Measurements from ENCODE around the gene RASSF5.
"Not testable (repeated sequence)": the region's sequence is repeated elsewhere in the genome, so short reads cannot be mapped to it uniquely, and the experiment has no call there.

RASSF5 gene

GRCh38 chr1:206575165-206575893, 68.0 kb downstream of the RASSF5 start:
- peak; percentile 62 for DNase-seq

- DNase-seq: no peak
These were observed 68.8 kb downstream of the RASSF5 start for GRCh38 chr1:206575894-206576737.

GRCh38 chr1:206577626-206578025, 70.3 kb downstream of the RASSF5 start:
- no peak for DNase-seq

DNA sequence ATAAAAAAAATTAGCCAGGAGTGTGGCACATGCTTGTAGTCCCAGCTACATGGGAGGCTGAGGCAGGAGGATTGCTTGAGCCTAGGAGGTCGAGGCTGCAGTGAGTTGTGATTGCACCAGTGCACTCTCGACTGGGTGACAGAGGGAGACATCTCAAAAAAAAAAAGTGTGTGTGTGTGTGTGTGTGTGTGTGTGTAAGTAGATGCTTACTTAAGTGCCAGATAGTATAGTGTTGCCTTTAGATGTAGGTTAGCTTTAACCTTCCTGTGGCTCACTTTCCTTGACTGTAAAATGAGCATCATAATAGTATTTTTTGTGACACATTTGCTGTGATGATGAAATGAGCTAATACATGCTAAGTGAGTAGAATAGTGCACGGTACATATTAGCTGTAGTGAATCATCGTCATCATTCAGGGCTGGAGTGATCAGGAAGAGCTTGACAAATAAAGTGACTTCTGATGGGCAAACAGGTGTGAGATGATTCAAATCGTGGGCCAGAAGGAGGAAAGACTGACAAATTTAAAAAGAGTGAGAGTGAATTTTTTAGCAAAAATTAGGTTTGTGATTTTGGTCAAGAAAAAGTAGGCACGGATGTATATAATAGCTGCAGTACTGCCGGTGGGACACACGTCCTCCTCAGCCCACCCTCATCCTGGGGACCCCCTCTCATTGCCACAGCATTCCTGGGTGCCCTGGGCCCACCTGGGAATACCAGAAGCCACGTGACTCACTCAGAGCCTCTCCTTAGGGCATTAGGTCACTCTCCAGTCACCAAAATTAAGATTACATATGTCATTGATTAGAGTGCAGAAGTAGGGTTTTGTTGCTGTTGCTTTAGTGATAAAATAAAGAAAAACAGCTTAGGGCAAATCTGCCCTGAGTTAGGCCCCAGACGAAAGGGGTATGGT, 71.0 kb downstream of the RASSF5 start:
- peak; percentile 45 for DNase-seq

- DNase-seq: no peak
These were observed 71.6 kb downstream of the RASSF5 start for GRCh38 chr1:206578978-206579374.

GRCh38 chr1:206579747-206580437, 72.6 kb downstream of the RASSF5 start:
- peak; percentile 83 for DNase-seq

DNA sequence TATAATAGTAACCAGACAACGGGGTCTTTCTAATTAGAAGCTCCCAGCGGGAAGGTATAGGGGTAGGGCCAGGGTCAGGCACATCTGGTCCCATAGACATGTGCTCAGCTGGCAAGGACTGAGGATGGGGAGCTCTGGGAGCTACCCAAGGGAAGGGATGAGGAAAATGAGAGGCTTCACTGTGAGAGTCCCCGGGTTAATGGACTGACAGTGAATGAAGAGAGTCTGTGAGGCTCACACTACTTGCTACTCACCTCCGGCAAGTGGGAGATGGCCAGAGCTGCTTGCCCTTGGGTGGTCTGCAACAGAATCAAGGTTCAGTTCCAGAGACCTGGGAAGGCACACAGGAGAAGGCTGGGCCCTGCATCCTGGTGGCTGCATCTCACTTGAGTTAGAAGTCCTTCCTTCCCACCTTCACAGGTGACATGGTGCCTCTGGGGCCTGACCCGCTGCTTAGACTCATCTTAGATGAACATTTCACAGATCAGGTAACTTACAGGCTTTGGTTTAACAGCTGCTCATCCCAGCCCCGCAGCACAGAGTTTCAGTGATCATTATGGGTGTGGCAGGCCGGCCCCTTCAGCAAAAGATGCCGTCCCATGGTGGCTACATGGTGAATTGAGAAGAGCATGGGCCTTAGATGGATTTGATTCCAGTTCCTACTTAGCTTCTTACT, 73.2 kb downstream of the RASSF5 start:
- no peak for DNase-seq

GRCh38 chr1:206581114-206581497, 73.8 kb downstream of the RASSF5 start:
- not testable (repeated sequence) for DNase-seq

DNA sequence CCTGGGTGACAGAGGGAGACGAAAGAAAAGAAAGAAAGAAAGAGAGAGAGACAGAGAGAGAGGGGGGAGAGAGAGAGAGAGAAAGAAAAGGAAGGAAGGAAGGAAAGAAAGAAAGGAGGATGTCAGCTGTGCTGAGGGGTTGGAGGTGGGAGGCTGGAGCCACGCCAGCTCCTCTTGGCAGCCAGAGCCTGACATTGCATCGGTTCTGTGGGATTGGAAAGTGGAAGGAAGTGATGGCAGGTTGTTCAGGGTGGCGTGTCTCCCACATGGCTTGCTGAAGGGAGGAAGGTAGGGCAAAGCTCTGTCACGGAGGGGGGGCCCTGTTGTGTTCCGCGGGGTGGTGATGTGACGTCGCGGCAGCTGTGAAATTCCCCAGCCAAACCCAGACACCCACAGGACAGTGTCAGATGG, 74.2 kb downstream of the RASSF5 start:
- peak; percentile 73 for DNase-seq

DNA sequence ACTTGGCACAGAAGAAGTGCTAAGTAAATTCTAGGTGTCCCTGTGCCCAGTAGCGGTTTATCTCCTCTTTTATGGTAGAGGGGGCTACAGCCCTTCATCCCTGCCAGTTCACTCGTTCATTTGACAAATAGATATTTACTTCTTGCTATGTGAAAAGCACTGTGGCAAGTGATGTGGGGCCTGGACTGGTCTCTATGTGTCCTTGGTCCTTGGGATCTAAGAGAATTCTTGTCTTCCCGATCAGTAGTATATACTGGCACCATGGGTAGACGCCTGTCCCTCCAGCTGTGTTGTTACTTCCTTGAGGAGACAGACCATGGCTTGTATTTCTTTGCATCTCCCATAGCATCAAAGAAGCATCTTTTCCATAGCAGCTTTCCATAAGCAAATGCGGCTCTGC, 75.2 kb downstream of the RASSF5 start:
- DNase-seq: no peak

- peak; percentile 33 for DNase-seq
These were observed 75.8 kb downstream of the RASSF5 start for GRCh38 chr1:206582971-206583706.

DNA sequence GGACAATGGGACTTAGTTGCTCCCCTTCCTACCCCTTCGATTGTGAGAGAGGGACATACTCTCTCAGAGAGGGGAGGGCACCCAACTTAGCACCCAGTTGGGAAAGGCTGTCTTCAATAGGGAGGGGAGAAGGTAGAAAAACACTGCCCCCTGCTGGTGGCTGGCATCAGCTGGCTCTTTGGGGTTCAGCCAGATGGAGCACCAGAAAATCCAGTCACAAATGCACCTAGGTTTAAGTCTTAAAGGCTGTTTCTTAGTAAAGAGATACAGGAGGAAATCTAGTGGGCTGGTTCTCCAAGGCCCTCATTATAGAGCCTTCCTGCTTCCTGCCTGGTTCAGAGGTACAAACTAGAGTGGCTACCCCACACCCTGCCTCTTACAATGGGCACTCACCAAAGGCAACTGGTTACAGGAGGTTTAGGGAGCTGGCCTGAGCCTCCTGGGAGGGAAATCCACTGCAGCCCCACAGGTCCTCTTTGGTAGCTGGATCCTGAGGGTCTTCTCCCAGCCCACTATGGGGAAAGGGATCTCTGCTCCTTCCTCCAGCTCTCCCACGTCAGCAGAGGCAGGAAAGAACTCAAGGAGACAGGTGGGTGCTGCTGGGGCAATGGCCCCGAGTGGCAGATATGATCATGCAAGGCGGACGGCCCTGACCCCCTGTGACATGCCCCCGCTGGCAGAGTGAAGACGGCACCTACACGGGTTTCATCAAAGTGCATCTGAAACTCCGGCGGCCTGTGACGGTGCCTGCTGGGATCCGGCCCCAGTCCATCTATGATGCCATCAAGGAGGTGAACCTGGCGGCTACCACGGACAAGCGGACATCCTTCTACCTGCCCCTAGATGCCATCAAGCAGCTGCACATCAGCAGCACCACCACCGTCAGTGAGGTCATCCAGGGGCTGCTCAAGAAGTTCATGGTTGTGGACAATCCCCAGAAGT, 76.6 kb downstream of the RASSF5 start:
- peak; percentile 94 for DNase-seq

DNA sequence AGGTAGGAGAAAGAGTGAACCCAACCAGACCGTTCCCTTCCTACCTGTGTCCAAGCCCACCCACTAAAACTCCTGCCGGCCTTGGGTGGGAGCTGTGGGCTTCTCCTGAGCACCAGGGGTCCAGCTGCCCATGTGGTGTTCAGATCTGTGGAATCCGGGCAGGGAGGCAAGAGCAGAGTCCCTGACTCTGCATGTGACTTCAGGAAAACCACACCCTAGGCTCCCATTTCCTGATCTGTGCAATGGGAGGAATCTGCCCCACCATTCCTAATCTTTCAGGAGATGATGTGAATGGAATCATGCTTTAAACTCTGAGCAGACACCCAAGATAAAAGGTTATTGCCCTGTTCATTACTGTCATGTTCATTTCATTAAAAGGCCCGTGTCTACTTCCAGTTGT, 77.4 kb downstream of the RASSF5 start:
- DNase-seq: no peak

DNA sequence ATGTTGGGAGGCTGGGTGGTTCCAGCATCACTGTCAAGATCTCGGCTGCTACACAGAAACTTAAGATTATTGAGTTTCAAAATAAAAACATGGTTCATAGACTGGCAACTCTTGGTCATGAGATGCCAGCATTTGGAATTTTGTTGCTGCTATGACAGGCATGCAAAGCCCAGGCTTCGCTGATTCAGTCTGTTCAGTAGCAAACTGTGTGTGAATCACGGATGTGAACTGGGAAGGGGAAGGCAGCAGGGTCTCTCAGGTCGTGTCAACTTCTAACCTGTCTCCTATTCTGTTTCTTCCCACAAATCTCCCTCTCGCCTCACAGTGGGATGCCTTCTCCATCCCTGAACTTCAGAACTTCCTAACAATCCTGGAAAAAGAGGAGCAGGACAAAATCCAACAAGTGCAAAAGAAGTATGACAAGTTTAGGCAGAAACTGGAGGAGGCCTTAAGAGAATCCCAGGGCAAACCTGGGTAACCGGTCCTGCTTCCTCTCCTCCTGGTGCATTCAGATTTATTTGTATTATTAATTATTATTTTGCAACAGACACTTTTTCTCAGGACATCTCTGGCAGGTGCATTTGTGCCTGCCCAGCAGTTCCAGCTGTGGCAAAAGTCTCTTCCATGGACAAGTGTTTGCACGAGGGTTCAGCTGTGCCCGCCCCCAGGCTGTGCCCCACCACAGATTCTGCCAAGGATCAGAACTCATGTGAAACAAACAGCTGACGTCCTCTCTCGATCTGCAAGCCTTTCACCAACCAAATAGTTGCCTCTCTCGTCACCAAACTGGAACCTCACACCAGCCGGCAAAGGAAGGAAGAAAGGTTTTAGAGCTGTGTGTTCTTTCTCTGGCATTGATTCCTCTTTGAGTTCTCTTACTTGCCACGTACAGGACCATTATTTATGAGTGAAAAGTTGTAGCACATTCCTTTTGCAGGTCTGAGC, 79.4 kb downstream of the RASSF5 start:
- DNase-seq: no peak

GRCh38 chr1:206587904-206588303, 80.6 kb downstream of the RASSF5 start:
- no peak for DNase-seq

GRCh38 chr1:206588492-206588891, 81.2 kb downstream of the RASSF5 start:
- DNase-seq: no peak

- no peak for DNase-seq
These were observed 81.9 kb downstream of the RASSF5 start for GRCh38 chr1:206589206-206589605.

GRCh38 chr1:206590025-206590758, 82.9 kb downstream of the RASSF5 start:
- DNase-seq: peak; percentile 65
